ENCODE measurements around the gene CNTNAP5. TPM values are rescaled to one million over a fixed set of nuclear protein-coding genes. Genes with fewer than 3 reads are reported as not detected.

CNTNAP5 gene
- total and polyA plus RNA-seq, 4 donors: not detected

DNA sequence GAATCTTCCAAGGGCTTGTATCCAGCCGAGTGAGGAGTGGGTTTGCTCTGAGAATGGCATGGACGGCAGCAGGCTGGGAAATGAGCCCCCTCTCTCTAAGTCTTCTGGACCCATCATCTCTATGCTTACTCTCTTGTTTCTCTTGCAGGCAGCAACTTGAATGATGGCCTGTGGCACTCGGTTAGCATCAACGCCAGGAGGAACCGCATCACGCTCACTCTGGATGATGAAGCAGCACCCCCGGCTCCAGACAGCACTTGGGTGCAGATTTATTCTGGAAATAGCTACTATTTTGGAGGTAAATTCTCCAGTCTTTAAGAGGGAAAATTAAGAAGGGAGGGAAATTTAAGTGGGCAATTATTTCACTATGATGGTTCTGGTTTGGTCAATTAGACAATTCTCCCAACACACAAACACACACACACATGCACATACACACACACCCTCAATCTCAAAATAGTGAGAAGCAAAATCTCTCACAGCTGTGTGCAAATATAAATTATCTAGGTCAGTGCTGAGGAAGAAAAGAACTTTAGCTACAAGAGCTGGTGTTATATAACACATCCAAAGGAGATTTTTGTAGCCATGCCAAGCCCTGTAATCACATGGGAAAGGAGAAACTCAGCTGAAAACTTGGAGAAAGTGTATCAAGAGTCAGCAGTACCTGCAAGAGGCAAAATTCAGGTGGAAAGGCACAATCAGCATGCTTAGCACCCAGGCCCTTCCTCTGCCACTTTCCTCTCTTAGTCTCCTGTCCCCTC lies 499.2 kb downstream of the CNTNAP5 start:
- WGBS, 2 donors: 66 to 75% methylated on average over 7 of the region's 7 CpGs
- no peak for ATAC-seq (ENCODE audit: low FRiP score)
- intact Hi-C loops (cut with DNase I): no loop called here

DNA sequence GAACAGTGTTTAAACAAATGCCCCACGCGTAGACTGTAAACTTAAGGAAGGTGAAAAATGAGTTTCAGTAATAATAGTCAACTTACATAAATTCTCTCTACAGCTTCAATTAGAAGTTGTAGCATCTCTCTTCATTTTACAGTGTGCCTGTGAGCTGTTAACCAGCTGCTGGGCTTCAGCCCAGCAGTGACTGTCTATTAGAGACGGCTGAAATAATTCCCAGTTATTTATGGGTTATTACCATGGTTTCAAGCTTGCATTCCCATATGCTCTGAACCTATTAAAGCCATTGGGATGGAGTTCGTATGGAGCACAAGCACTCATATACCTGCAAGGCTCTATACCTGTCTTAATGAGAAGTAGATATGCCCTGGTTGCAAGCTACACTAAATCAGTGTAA lies 501.1 kb downstream of the CNTNAP5 start:
- H3K9me3 ChIP-seq (ENCODE audit: control insufficient read depth, low read length): no peaks in the 10 kb centered on the region
- H3K36me3 ChIP-seq (ENCODE audit: control insufficient read depth in 1 of 2, insufficient read depth in 2 of 2, low read length in 1 of 2): no peaks in the 10 kb centered on the region
- no peak overlapping the region for H3K27ac ChIP-seq (ENCODE audit: low read depth in 1 of 2, low read length in 2 of 2)
- intact Hi-C loops (cut with DNase I): no loop called here
- WGBS, 2 donors: 84 to 85% methylated on average over 4 of the region's 4 CpGs
- no peak for DNase-seq
- no peak for ATAC-seq (ENCODE audit: low FRiP score)
- no peak overlapping the region for H3K4me3 ChIP-seq (ENCODE audit: low read length in 2 of 2)
- no peaks in the 10 kb centered on the region for H3K27me3 ChIP-seq (ENCODE audit: control insufficient read depth in 1 of 2, insufficient read depth in 2 of 2, low read length in 1 of 2)
- H3K4me1 ChIP-seq (ENCODE audit: control insufficient read depth in 1 of 2, insufficient read depth in 2 of 2, low read length in 2 of 2): no peaks in the 10 kb centered on the region

More for the DNA sequence above, 499.2 kb downstream of the CNTNAP5 start:
- no peak overlapping the region for H3K27ac ChIP-seq (ENCODE audit: low read depth in 1 of 2, low read length in 2 of 2)
- no peaks in the 10 kb centered on the region for H3K27me3 ChIP-seq (ENCODE audit: control insufficient read depth in 1 of 2, insufficient read depth in 2 of 2, low read length in 1 of 2)
- no peaks in the 10 kb centered on the region for H3K36me3 ChIP-seq (ENCODE audit: control insufficient read depth in 1 of 2, insufficient read depth in 2 of 2, low read length in 1 of 2)
- DNase-seq: no peak
- no peak overlapping the region for H3K4me3 ChIP-seq (ENCODE audit: low read length in 2 of 2)
- no peaks in the 10 kb centered on the region for H3K9me3 ChIP-seq (ENCODE audit: control insufficient read depth, low read length)
- no peaks in the 10 kb centered on the region for H3K4me1 ChIP-seq (ENCODE audit: control insufficient read depth in 1 of 2, insufficient read depth in 2 of 2, low read length in 2 of 2)

- 90 to 95% methylated on average over 4 of the region's 4 CpGs for WGBS, 2 donors
- ATAC-seq (ENCODE audit: low FRiP score) (no peak), DNase-seq (no peak)
- no peak overlapping the region for H3K27ac ChIP-seq (ENCODE audit: low read depth in 1 of 2, low read length in 2 of 2)
- H3K36me3 ChIP-seq (ENCODE audit: control insufficient read depth in 1 of 2, insufficient read depth in 2 of 2, low read length in 1 of 2): no peaks in the 10 kb centered on the region
- H3K9me3 ChIP-seq (ENCODE audit: control insufficient read depth, low read length): no peaks in the 10 kb centered on the region
- H3K4me1 ChIP-seq (ENCODE audit: control insufficient read depth in 1 of 2, insufficient read depth in 2 of 2, low read length in 2 of 2): no peaks in the 10 kb centered on the region
- no peak overlapping the region for H3K4me3 ChIP-seq (ENCODE audit: low read length in 2 of 2)
- H3K27me3 ChIP-seq (ENCODE audit: control insufficient read depth in 1 of 2, insufficient read depth in 2 of 2, low read length in 1 of 2): no peaks in the 10 kb centered on the region
- intact Hi-C loops (cut with DNase I): no loop called here
Measured at GRCh38 chr2:124530203-124530602, 505.1 kb downstream of the CNTNAP5 start.

GRCh38 chr2:124533226-124533954 lies 508.3 kb downstream of the CNTNAP5 start:
- DNase-seq (no peak), ATAC-seq (ENCODE audit: low FRiP score) (no peak)
- Histone ChIP-seq H3K27ac (ENCODE audit: low read depth in 1 of 2, low read length in 2 of 2) (no peak overlapping the region), H3K4me3 (ENCODE audit: low read length in 2 of 2) (no peak overlapping the region), H3K36me3 (ENCODE audit: control insufficient read depth in 1 of 2, insufficient read depth in 2 of 2, low read length in 1 of 2) (no peaks in the 10 kb centered on the region), H3K9me3 (ENCODE audit: control insufficient read depth, low read length) (no peaks in the 10 kb centered on the region), H3K27me3 (ENCODE audit: control insufficient read depth in 1 of 2, insufficient read depth in 2 of 2, low read length in 1 of 2) (no peaks in the 10 kb centered on the region), H3K4me1 (ENCODE audit: control insufficient read depth in 1 of 2, insufficient read depth in 2 of 2, low read length in 2 of 2) (no peaks in the 10 kb centered on the region)
- intact Hi-C loops (cut with DNase I): no loop called here
- WGBS, 2 donors: 45 to 47% methylated on average over 7 of the region's 7 CpGs

DNA sequence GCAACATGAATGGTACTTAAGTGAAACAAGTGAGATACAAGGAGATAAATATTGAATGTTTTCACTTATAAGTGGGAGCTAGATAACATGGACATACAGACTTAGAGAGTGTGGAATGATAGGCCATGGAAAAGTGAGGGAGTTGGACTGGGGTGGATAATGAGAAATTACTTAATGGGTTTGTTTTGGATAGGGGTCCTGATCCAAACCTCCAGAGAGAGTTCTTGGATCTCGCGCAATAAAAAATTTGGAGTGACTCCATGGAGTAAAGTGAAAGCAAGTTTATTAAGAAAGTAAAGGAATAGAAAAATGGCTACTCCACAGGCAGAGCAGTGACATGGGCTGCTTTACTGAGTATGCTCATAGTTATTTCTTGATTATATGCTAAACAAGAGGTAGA lies 508.9 kb downstream of the CNTNAP5 start:
- no peak overlapping the region for H3K4me3 ChIP-seq (ENCODE audit: low read length in 2 of 2)
- ATAC-seq (ENCODE audit: low FRiP score) (no peak), DNase-seq (no peak)
- intact Hi-C loops (cut with DNase I): no loop called here
- no peaks in the 10 kb centered on the region for H3K4me1 ChIP-seq (ENCODE audit: control insufficient read depth in 1 of 2, insufficient read depth in 2 of 2, low read length in 2 of 2)
- no peaks in the 10 kb centered on the region for H3K36me3 ChIP-seq (ENCODE audit: control insufficient read depth in 1 of 2, insufficient read depth in 2 of 2, low read length in 1 of 2)
- H3K27ac ChIP-seq (ENCODE audit: low read depth in 1 of 2, low read length in 2 of 2): no peak overlapping the region
- H3K27me3 ChIP-seq (ENCODE audit: control insufficient read depth in 1 of 2, insufficient read depth in 2 of 2, low read length in 1 of 2): no peaks in the 10 kb centered on the region
- H3K9me3 ChIP-seq (ENCODE audit: control insufficient read depth, low read length): no peaks in the 10 kb centered on the region
- WGBS, 2 donors: 1 to 8% methylated on average over 2 of the region's 2 CpGs

- intact Hi-C loops (cut with DNase I): no loop called here
- Histone ChIP-seq H3K27me3 (ENCODE audit: control insufficient read depth in 1 of 2, insufficient read depth in 2 of 2, low read length in 1 of 2) (no peaks in the 10 kb centered on the region), H3K4me3 (ENCODE audit: low read length in 2 of 2) (no peak overlapping the region), H3K9me3 (ENCODE audit: control insufficient read depth, low read length) (no peaks in the 10 kb centered on the region), H3K4me1 (ENCODE audit: control insufficient read depth in 1 of 2, insufficient read depth in 2 of 2, low read length in 2 of 2) (no peaks in the 10 kb centered on the region), H3K36me3 (ENCODE audit: control insufficient read depth in 1 of 2, insufficient read depth in 2 of 2, low read length in 1 of 2) (no peaks in the 10 kb centered on the region), H3K27ac (ENCODE audit: low read depth in 1 of 2, low read length in 2 of 2) (no peak overlapping the region)
- WGBS, 2 donors: 56 to 83% methylated on average over 3 of the region's 3 CpGs
- DNase-seq (no peak), ATAC-seq (ENCODE audit: low FRiP score) (no peak)
Measured at GRCh38 chr2:124535816-124536215, 510.7 kb downstream of the CNTNAP5 start.

DNA sequence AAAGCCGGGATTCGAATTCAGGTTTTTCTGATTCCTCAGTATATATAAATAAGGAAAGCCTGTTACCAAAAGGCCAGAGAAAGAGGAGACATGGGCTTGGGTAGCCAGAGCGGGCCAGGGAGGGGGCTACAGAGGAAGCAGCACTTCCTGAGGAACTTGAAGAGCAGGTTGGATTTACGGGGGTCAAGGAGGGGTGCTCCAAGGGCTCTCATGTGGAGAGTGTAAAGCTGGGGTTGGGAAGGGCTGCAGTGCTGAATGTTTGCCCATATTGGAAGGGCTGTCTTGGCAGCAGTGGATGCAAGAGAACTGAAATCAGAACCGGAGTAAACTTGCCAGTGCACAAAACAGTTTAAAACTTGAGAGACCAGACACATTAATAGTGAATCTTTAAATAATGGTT lies 511.5 kb downstream of the CNTNAP5 start:
- H3K27ac ChIP-seq (ENCODE audit: low read depth in 1 of 2, low read length in 2 of 2): no peak overlapping the region
- 44 to 56% methylated on average over 5 of the region's 5 CpGs for WGBS, 2 donors
- no peaks in the 10 kb centered on the region for H3K9me3 ChIP-seq (ENCODE audit: control insufficient read depth, low read length)
- H3K4me3 ChIP-seq (ENCODE audit: low read length in 2 of 2): no peak overlapping the region
- no peaks in the 10 kb centered on the region for H3K4me1 ChIP-seq (ENCODE audit: control insufficient read depth in 1 of 2, insufficient read depth in 2 of 2, low read length in 2 of 2)
- no peak for ATAC-seq (ENCODE audit: low FRiP score)
- intact Hi-C loops (cut with DNase I): no loop called here
- DNase-seq: no peak
- no peaks in the 10 kb centered on the region for H3K36me3 ChIP-seq (ENCODE audit: control insufficient read depth in 1 of 2, insufficient read depth in 2 of 2, low read length in 1 of 2)
- H3K27me3 ChIP-seq (ENCODE audit: control insufficient read depth in 1 of 2, insufficient read depth in 2 of 2, low read length in 1 of 2): no peaks in the 10 kb centered on the region

DNA sequence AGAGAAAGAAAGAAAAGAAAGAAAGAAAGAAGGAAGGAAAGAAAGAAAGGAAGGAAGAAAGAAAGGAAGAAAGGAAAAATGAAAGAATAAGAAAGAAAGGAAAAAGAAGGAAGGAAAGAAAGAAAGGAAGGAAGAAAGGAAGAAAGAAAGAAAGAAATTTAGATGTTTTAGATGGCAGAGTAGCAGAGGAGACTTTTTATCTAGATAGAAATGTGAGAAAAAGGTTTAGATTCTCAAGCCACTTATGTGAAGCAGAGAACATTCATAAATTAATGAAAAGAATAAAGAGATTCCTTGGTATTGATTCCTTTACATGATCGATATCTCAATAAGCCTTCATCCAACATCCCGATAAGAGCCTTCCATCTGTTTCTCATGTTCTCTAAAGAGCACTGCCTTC lies 513.5 kb downstream of the CNTNAP5 start:
- Histone ChIP-seq H3K36me3 (ENCODE audit: control insufficient read depth in 1 of 2, insufficient read depth in 2 of 2, low read length in 1 of 2) (no peaks in the 10 kb centered on the region), H3K27me3 (ENCODE audit: control insufficient read depth in 1 of 2, insufficient read depth in 2 of 2, low read length in 1 of 2) (peaks cover 0 to 2% of the 10 kb centered on the region in 2 donors), H3K4me1 (ENCODE audit: control insufficient read depth in 1 of 2, insufficient read depth in 2 of 2, low read length in 2 of 2) (peaks cover 0 to 2% of the 10 kb centered on the region in 2 donors), H3K9me3 (ENCODE audit: control insufficient read depth, low read length) (no peaks in the 10 kb centered on the region), H3K4me3 (ENCODE audit: low read length in 2 of 2) (no peak overlapping the region), H3K27ac (ENCODE audit: low read depth in 1 of 2, low read length in 2 of 2) (no peak overlapping the region)
- intact Hi-C loops (cut with DNase I): no loop called here
- 93 to 98% methylated on average over 2 of the region's 2 CpGs for WGBS, 2 donors
- no peak for ATAC-seq (ENCODE audit: low FRiP score)
- DNase-seq: no peak

GRCh38 chr2:124540805-124541204 lies 515.7 kb downstream of the CNTNAP5 start:
- Histone ChIP-seq H3K27me3 (ENCODE audit: control insufficient read depth in 1 of 2, insufficient read depth in 2 of 2, low read length in 1 of 2) (peaks cover 0 to 2% of the 10 kb centered on the region in 2 donors), H3K4me1 (ENCODE audit: control insufficient read depth in 1 of 2, insufficient read depth in 2 of 2, low read length in 2 of 2) (peaks cover 0 to 2% of the 10 kb centered on the region in 2 donors), H3K36me3 (ENCODE audit: control insufficient read depth in 1 of 2, insufficient read depth in 2 of 2, low read length in 1 of 2) (no peaks in the 10 kb centered on the region), H3K27ac (ENCODE audit: low read depth in 1 of 2, low read length in 2 of 2) (no peak overlapping the region), H3K9me3 (ENCODE audit: control insufficient read depth, low read length) (no peaks in the 10 kb centered on the region), H3K4me3 (ENCODE audit: low read length in 2 of 2) (no peak overlapping the region)
- ATAC-seq (ENCODE audit: low FRiP score) (no peak), DNase-seq (no peak)
- intact Hi-C loops (cut with DNase I): no loop called here
- 69 to 79% methylated on average over 3 of the region's 3 CpGs for WGBS, 2 donors
